AG10803 (cell line): ENCODE measurements around the gene BCL6B.

Experiments used
- DNase-seq: peaks from one replicate; pipeline ENCODE4 v3.0.0; 2010; ENCODE audit warnings: low read depth
- H3K4me3 ChIP-seq: 2 replicates; pipeline ENCODE4 v1.5.1; 2011; ENCODE audit warnings: mild to moderate bottlenecking, low read length, control low read depth
- CTCF ChIP-seq: conservative IDR thresholded peaks from 2 replicates; pipeline ENCODE4 v1.5.1; 2011; ENCODE audit warnings: mild to moderate bottlenecking, low read length, control low read depth, inconsistent platforms

Gene BCL6B

GRCh38 chr17:7023576-7024401 is 939 bp downstream of the BCL6B start:
- peak; percentile 72 for DNase-seq
- peak overlapping the region; percentile 12; the same call in 1 of the 2 replicates for H3K4me3 ChIP-seq
- no peak for TF ChIP-seq CTCF

GRCh38 chr17:7024402-7024785 is 1.5 kb downstream of the BCL6B start:
- no peak for DNase-seq
- no peak overlapping the region for H3K4me3 ChIP-seq
- TF ChIP-seq CTCF = no peak

- no peak for DNase-seq
- no peak for TF ChIP-seq CTCF
- no peak overlapping the region for H3K4me3 ChIP-seq
These were observed 2.4 kb downstream of the BCL6B start for GRCh38 chr17:7025245-7025644.

- no peak for TF ChIP-seq CTCF
- DNase-seq = no peak
- no peak overlapping the region for H3K4me3 ChIP-seq
These were observed 3.7 kb downstream of the BCL6B start for GRCh38 chr17:7026471-7027115.

GRCh38 chr17:7027335-7027734 is 4.5 kb downstream of the BCL6B start:
- H3K4me3 ChIP-seq = no peak overlapping the region
- DNase-seq = no peak

GRCh38 chr17:7029096-7029495 is 6.2 kb downstream of the BCL6B start:
- no peak for DNase-seq
- no peak for TF ChIP-seq CTCF
- H3K4me3 ChIP-seq = no peak overlapping the region

More at GRCh38 chr17:7027335-7027734, 4.5 kb downstream of the BCL6B start:
- TF ChIP-seq CTCF = no peak

GRCh38 chr17:7029659-7030058 is 6.8 kb downstream of the BCL6B start:
- no peak overlapping the region for H3K4me3 ChIP-seq
- no peak for TF ChIP-seq CTCF
- no peak for DNase-seq
